T-helper 2 cell treated with Interferon-gamma antibody and Interleukin-4, amounts not matched to agents 5 μg/mL and 100 μg/mL, for 36 hours (primary cell): ENCODE measurements around the gene AHNAK.
"Not testable (repeated sequence)": the region's sequence is repeated elsewhere in the genome, so short reads cannot be mapped to it uniquely, and the experiment has no call there.

ENCODE experiments used
- DNase-seq: peaks from one replicate; pipeline ENCODE4 v3.0.0; 2021; ENCODE audit warnings: low spot score
- H3K27ac Mint-ChIP-seq: one replicate; pipeline ENCODE4 v1.8.0; 2021; ENCODE audit warnings: mild to moderate bottlenecking, mixed read lengths
- H3K27me3 Mint-ChIP-seq: one replicate; pipeline ENCODE4 v1.8.0; 2021; ENCODE audit warnings: low read depth, mixed read lengths
- H3K36me3 Mint-ChIP-seq: one replicate; pipeline ENCODE4 v1.8.0; 2021; ENCODE audit warnings: low read depth, mixed read lengths
- H3K4me1 Mint-ChIP-seq: one replicate; pipeline ENCODE4 v1.8.0; 2021; ENCODE audit warnings: low read depth, mixed read lengths
- H3K4me3 Mint-ChIP-seq: one replicate; pipeline ENCODE4 v1.8.0; 2022; ENCODE audit warnings: mild to moderate bottlenecking, moderate library complexity, mixed read lengths
- H3K9me3 Mint-ChIP-seq: one replicate; pipeline ENCODE4 v1.8.0; 2021; ENCODE audit warnings: mixed read lengths

Gene AHNAK

DNA sequence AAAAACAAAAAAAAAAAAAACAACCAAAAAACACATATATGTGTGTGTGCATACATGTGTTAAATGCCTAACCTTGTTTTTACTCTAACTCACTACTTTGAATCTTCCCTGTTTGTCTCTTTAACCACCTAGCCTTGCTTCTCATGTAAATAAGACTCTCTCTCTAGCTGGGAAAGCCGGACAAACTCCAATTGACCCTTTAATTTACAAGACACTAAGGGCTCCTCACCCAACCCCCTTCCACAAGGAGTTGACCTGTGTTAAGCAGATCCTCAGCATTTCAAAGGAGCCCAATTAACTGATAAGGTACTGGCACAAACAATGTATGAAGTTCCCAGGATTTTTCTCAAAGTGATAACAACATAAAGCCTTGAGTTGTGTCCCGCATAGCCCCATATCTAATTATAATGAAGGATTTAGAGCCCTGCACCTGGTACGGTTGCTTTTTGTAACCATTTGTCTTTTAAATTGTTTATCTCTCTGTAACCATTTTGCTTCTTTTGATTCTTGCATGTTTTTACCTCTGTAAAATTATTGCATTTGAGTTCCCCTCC lies 15.1 kb upstream of the AHNAK start:
- H3K27me3 Mint-ChIP-seq, DNase-seq, H3K9me3 Mint-ChIP-seq, H3K4me3 Mint-ChIP-seq: not testable (repeated sequence)
- H3K4me1 Mint-ChIP-seq, result peaks cover 47% of the 10 kb centered on the region
- H3K27ac Mint-ChIP-seq, result peak overlapping the region; percentile 62
- peaks cover 69% of the 10 kb centered on the region for H3K36me3 Mint-ChIP-seq

DNA sequence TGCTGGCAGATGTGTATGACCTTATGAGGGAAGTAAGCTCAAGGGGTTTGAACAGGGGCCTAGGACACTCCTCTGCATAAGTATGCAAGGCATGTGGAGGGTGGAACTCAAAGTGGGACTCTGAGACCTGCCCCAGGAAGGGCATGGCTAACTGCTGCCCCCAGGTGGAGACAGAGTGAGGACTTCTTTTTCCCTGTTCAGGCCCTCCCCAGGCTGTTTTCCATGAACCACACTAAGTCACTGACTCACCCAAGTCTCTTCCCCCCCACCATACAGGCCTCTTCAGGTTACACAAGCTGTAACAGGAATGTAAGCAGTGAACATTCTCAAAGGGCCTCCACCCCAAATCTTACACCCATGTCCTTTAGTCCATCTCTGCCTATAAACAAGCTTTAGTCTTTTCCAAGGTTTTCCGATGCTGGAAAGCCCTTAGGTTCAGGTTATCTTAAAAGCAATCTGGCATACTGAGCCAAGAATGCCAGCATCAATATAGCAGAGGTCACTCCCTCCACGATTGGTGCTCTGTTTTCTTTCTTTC lies 14.0 kb upstream of the AHNAK start:
- Mint-ChIP-seq H3K9me3 (no peaks in the 10 kb centered on the region), H3K36me3 (peaks cover 58% of the 10 kb centered on the region), H3K4me3 (no peak overlapping the region)

DNA sequence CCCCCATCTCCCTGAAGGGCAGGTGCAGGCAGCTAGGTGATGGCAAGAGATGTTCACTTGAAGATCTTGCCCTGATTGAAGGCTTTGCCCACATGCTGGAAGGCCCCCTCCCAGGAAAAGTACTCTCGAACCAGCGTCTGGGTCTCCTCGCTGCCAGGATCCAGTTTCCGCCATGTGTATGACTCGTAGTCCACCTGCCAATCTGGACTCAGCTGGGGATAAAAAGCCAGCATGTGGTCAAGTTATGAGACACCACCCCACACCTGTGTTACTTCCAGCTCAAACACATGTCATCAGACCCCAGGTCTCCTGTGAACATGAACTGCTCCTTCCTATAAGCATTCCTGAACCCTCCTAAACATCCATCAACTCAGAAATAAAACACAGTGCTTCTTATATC lies 13.0 kb upstream of the AHNAK start:
- Mint-ChIP-seq H3K4me3 (peak overlapping the region; percentile 46), H3K36me3 (peaks cover 50% of the 10 kb centered on the region), H3K27ac (peak overlapping the region; percentile 80), H3K4me1 (peaks cover 56% of the 10 kb centered on the region)
- H3K9me3 Mint-ChIP-seq, H3K27me3 Mint-ChIP-seq, DNase-seq: not testable (repeated sequence)

More for the DNA sequence above, 14.0 kb upstream of the AHNAK start:
- peak; percentile 69 for DNase-seq
- H3K27ac Mint-ChIP-seq, result peak overlapping the region; percentile 46
- no peaks in the 10 kb centered on the region for H3K27me3 Mint-ChIP-seq
- peaks cover 50% of the 10 kb centered on the region for H3K4me1 Mint-ChIP-seq

DNA sequence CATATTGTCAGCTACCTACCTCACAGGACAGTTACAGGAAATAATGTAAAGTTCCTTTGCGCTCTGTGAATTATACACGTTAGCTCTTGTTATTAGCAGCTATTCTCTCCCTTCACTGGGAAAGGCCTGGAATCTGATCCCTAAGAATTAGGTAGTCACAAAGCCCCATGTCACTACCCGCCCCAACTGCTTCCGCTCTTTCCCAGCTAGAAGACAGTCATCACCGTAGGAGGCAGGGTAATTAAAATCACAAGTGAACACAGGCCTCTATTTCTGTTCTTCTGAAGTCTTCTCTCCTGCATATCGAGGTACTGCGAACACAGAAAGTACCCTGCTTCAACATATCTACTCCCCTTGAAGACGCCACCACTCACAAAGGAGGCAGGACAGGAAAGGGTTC lies 12.6 kb upstream of the AHNAK start:
- no peak for DNase-seq
- no peaks in the 10 kb centered on the region for H3K9me3 Mint-ChIP-seq
- peak overlapping the region; percentile 80 for H3K27ac Mint-ChIP-seq
- peak overlapping the region; percentile 46 for H3K4me3 Mint-ChIP-seq
- H3K27me3 Mint-ChIP-seq, result no peaks in the 10 kb centered on the region
- H3K4me1 Mint-ChIP-seq, result peaks cover 60% of the 10 kb centered on the region
- H3K36me3 Mint-ChIP-seq, result peaks cover 50% of the 10 kb centered on the region

DNA sequence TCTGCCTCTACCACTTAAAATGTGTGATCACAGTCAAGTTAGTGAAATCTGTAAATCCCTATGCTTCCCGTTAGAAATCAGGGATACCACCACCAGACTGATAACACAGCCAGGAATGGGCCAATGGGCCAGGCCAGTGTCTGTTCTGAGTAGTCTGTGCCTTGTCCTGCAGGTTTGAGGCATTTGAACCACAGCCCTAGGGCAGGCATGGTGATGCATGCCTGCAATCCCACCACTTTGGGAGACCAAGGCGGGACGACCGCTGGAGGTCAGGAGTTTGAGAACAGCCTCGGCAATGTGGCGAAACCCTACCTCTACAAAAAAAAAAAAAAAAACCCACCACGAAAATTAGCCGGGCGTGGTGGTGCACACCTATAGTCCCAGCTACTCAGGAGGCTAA lies 12.1 kb upstream of the AHNAK start:
- no peak for DNase-seq
- Mint-ChIP-seq H3K27me3 (no peaks in the 10 kb centered on the region), H3K27ac (peak overlapping the region; percentile 80), H3K9me3 (no peaks in the 10 kb centered on the region), H3K36me3 (peaks cover 46% of the 10 kb centered on the region), H3K4me1 (peaks cover 65% of the 10 kb centered on the region), H3K4me3 (peak overlapping the region; percentile 5)

DNA sequence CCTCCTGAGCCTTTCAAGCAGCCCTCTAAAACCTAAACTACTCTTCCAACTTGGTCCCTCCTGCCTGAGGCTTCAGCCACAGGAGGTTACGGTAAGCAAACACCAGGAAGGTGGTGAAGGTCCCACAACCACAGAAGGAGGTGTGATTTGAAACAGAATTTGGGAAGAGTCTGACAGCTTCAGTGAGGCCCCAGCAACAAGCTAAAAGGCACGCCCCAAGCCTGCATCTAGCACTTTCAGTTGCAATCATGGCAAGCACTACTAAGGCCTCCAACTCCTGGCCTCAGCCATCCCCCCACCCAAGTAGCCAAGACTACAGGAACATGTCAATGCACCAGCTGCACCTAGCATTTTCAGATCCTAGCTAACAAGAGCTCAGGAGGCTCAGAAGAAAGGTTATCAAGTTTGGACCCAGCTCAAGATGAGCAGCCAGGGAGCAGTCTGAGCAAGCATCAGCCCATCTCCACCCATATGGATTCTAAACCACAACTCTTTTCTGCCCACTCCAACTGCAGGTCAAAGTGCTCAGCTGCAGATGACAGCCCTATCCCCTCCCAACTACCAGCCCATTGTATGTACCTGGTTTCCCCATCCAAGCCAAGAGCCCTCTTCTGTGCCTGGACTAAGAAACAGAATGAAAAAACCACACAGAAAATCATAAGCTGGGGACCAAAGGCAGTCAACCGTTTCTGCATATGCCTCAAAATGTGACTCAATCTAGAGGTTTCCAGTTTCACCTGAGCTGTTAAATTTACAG lies 10.4 kb upstream of the AHNAK start:
- peaks cover 77% of the 10 kb centered on the region for H3K4me1 Mint-ChIP-seq
- no peaks in the 10 kb centered on the region for H3K9me3 Mint-ChIP-seq
- H3K27ac Mint-ChIP-seq, result peak overlapping the region; percentile 99
- DNase-seq, result peak; percentile 75
- no peaks in the 10 kb centered on the region for H3K27me3 Mint-ChIP-seq
- peaks cover 39% of the 10 kb centered on the region for H3K36me3 Mint-ChIP-seq
- peak overlapping the region; percentile 83 for H3K4me3 Mint-ChIP-seq

DNA sequence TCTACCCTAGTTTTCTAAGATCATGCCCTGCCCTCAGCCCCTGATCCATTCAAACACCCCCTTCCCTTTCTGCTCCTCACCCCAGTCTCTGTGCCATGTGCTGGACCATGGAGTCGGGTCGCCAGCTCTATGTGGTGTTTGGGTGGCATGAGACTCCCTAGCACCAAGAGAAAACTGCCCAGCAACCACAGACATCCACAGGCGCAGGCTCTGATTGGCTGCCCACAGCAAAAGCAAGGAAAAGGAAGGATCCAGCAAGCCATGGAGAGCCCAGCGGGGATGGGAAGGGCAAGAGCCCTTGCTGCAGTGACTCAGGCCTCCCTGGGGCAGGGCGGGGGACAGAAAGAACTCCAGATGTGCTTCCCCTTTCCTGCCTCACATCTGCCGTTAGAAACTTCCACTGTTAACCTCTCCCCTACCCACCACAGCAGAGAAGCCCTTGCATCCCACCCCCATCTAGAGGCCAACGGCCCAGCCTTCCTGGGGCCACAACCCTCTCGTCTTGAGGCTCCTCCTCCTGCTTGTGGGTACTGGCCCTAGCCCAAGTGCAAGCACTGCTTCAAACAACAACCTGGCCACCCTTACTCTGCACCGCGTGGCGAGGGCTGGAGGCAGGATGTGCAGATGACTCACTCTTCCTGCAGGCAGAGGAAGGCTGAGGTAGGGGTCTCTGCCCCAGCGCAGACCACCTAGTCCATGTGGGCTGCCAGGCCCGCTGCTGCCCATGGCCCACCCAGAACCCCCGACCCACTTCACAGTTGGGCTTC lies 9.7 kb upstream of the AHNAK start:
- H3K4me1 Mint-ChIP-seq, result peaks cover 84% of the 10 kb centered on the region
- H3K36me3 Mint-ChIP-seq, result peaks cover 34% of the 10 kb centered on the region

DNA sequence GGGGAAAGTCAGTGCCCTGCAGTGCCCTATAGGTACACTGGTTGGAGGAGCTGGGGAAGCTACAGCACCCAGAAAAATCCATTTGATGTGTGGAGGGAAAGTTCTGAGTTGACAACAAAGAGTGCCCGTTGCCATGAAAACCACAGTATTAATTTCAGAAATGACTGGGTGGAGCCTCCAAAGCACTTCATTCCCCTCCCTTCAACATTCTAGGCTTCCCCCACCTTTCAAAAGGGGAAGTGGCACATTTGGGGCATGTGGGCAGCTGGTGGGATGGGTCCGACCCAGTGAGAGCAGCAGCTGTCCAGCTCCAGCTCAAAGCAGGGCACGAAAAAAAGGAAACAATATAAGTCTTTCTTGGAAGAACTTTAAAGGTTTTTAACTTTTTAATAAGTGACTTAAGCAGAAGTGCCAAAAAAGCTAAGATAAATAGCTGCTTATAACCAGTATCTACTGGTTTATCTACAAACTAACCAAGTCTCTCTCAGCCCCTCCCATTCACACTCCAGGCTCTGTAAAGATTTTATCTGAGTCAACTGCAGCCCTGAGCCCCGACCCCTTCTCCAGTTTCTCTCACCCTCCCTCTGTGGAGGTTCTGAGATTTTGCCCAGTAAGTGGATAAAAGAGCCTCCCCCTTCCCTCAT lies 9.0 kb upstream of the AHNAK start:
- DNase-seq, result peak; percentile 71
- H3K4me1 Mint-ChIP-seq, result peaks cover 85% of the 10 kb centered on the region
- peak overlapping the region; percentile 83 for H3K4me3 Mint-ChIP-seq
- peak overlapping the region; percentile 99 for H3K27ac Mint-ChIP-seq
- peaks cover 28% of the 10 kb centered on the region for H3K36me3 Mint-ChIP-seq
- H3K9me3 Mint-ChIP-seq, result no peaks in the 10 kb centered on the region
- no peaks in the 10 kb centered on the region for H3K27me3 Mint-ChIP-seq

More for the DNA sequence above, 9.7 kb upstream of the AHNAK start:
- peak; percentile 88 for DNase-seq
- Mint-ChIP-seq H3K9me3 (no peaks in the 10 kb centered on the region), H3K4me3 (peak overlapping the region; percentile 83), H3K27ac (peak overlapping the region; percentile 99), H3K27me3 (no peaks in the 10 kb centered on the region)

DNA sequence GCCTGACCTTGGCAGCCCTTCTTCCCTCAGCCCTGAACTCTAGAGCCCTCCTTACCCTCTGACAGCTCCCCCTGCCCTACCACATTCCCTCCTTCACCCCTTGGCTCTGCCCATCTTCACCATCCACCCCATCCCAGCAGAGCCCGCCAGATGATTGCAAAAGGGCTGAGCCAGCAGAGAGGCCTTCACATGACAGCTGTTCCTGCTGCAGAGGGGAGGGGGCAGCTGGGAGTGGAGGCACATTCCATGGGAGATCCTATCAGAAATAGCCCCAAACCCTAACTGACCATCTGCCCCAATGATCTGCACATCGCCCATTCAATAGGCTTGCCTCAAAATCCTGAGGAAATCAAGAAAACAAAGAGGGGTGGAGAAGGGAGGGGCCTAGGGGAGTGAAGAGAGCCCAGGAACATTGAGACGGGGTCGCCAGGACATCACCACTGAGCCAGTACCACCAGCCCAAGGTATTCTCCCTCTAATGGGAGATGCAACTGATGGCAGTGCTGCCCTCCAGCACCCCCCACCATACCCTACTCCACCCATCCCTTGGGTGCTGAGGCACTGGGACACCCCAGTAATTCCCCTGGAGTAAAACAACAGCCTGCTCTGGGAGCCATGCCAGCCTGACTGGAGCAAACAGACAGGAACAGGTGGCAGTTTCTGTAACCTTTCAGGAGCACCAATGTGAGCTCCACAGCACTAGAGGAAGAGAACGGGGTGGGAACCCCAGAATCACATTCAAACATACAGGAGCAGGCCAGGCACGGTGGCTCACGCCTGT lies 8.0 kb upstream of the AHNAK start:
- peaks cover 83% of the 10 kb centered on the region for H3K4me1 Mint-ChIP-seq
- H3K36me3 Mint-ChIP-seq, result peaks cover 18% of the 10 kb centered on the region
- H3K27me3 Mint-ChIP-seq, result no peaks in the 10 kb centered on the region
- H3K27ac Mint-ChIP-seq, result peak overlapping the region; percentile 99
- DNase-seq, result no peak
- H3K9me3 Mint-ChIP-seq, result no peaks in the 10 kb centered on the region
- peak overlapping the region; percentile 83 for H3K4me3 Mint-ChIP-seq

DNA sequence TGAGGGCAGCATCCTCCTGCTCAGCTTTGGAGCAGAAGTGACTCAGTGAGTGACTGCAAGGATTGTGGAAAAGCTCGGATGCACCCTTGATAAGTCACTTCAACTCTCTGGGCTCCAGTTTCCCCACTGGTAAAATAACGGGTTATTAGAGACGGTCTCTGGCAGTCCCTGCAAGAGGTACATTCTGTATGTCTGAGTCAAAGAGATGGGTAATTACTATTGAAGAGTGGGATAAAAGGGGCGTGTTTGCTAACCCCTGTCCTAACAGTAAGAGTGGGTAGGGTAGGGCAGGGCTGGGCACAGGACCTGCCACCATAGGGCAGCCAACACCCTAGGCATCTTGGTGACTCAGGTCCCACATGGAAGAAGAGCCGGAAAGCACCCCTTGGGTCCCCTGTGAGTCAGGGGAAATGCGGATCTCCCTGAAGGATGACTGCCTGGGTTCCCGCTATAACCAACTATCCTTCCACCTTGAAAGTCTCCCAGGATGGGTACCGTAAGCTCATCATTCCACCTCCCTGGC lies 7.3 kb upstream of the AHNAK start:
- no peaks in the 10 kb centered on the region for H3K9me3 Mint-ChIP-seq
- H3K36me3 Mint-ChIP-seq, result peaks cover 11% of the 10 kb centered on the region
- no peaks in the 10 kb centered on the region for H3K27me3 Mint-ChIP-seq
- DNase-seq, result no peak
- H3K4me1 Mint-ChIP-seq, result peaks cover 77% of the 10 kb centered on the region
- peak overlapping the region; percentile 83 for H3K4me3 Mint-ChIP-seq
- H3K27ac Mint-ChIP-seq, result peak overlapping the region; percentile 99

DNA sequence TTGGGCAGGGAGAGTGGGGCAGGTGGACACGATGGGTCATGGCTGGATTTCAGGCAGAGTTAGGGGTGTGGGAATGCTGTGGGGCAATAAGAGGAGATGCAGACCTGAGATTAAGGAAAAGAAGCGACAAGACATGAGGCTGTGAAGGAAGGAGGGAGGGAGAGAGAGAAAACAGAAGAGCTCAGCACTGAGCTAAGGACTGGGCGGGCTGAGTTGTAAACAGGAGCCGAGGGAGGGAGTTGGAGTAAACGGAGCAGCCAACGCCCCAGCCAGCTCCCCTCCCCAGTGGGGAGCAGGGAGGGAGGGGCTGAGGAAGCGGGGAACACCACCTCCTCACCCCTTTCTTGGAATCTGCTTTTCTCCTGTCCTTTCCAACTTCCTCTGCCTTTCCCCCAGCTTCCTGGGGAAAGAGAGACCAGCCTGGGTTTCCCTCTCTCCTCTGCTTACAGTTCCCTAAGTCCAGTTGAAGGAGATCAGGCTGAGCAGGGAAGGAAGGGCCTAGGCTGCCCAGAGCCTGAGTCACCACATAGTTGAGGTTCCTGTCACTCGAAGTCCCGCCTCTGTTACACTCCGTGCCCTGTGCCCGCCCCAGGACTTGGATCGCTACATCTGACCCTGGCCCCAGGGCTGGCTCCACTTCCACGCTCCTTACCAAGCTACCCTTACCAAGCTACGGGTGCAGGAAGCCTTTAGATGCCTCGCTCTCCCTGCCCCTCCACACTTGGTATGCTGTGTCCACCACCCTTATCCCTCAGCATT lies 6.7 kb upstream of the AHNAK start:
- peak overlapping the region; percentile 99 for H3K27ac Mint-ChIP-seq
- H3K36me3 Mint-ChIP-seq, result peaks cover 10% of the 10 kb centered on the region
- H3K9me3 Mint-ChIP-seq, result no peaks in the 10 kb centered on the region
- H3K27me3 Mint-ChIP-seq, result no peaks in the 10 kb centered on the region
- peak; percentile 49 for DNase-seq
- H3K4me1 Mint-ChIP-seq, result peaks cover 77% of the 10 kb centered on the region
- peak overlapping the region; percentile 73 for H3K4me3 Mint-ChIP-seq

DNA sequence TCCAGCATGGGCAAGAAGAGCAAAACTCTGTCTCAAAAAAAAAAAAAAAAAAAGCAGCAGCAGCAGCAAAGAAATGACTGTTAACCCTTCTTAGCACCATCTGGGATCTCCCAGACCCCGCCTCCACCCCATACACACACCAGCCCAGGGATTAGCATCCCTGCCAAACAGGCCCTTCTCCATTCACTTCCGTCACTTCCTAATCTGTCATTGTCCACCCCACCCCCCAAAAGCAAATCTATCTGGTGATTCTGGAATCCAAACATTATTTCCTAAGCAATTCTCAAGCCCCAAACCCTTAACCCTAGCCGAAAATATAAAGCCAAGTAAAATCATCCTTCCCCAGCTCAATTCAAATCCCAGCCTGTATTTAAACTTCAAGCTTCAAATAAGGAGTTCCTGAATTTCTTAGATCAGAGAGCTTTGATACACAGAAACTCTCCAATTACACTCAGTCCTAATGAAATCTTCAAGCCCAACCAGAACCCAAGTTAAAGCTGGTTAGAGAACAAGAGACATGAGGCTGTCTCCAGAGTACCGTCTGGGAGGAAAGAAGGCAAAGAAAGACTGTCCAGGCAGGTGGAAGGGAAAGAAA lies 6.0 kb upstream of the AHNAK start:
- Mint-ChIP-seq H3K27me3 (peaks cover 3% of the 10 kb centered on the region), H3K4me3 (peak overlapping the region; percentile 73), H3K36me3 (peaks cover 7% of the 10 kb centered on the region), H3K9me3 (no peaks in the 10 kb centered on the region), H3K4me1 (peaks cover 78% of the 10 kb centered on the region), H3K27ac (peak overlapping the region; percentile 99)
- no peak for DNase-seq
